C4-2B (cell line): Measurements from ENCODE around the gene LYST.

ENCODE experiments used
- H3K27ac ChIP-seq: fragments of 450-650 bp; 2 replicates; pipeline ENCODE4 v1.5.1; 2017
- ZFX ChIP-seq: fragments of 450-650 bp; IDR thresholded peaks from 2 replicates; pipeline ENCODE4 v1.6.1; 2017
- TF ChIP-seq, protein P1 (sequence below): fragments of 450-650 bp; conservative IDR thresholded peaks from 2 replicates; pipeline ENCODE4 v1.5.1; 2017; ENCODE audit warnings: mild to moderate bottlenecking

LYST gene

DNA sequence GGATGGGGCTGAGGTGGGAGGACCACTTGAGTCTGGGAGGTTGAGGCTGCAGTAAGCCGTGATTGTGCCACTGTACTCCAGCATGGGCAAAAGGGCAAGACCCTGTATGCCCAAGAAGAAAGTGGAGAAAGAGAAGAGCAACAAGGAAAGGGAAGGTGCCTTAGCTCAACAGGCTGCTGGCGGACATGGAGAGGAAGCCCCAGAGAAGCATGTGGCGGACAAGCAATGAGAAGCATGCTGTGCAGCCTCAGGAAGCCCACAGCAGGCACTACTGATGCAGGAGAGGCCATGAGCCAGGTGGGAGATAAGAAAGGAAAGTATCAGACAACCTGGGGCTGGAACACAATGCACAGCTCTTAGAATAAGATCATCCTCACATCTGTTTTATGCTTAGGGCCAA, 184.5 kb downstream of the LYST start:
- H3K27ac ChIP-seq: no peak overlapping the region
- TF ChIP-seq, protein P1, sequence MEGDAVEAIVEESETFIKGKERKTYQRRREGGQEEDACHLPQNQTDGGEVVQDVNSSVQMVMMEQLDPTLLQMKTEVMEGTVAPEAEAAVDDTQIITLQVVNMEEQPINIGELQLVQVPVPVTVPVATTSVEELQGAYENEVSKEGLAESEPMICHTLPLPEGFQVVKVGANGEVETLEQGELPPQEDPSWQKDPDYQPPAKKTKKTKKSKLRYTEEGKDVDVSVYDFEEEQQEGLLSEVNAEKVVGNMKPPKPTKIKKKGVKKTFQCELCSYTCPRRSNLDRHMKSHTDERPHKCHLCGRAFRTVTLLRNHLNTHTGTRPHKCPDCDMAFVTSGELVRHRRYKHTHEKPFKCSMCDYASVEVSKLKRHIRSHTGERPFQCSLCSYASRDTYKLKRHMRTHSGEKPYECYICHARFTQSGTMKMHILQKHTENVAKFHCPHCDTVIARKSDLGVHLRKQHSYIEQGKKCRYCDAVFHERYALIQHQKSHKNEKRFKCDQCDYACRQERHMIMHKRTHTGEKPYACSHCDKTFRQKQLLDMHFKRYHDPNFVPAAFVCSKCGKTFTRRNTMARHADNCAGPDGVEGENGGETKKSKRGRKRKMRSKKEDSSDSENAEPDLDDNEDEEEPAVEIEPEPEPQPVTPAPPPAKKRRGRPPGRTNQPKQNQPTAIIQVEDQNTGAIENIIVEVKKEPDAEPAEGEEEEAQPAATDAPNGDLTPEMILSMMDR: no peak
- no peak for TF ChIP-seq ZFX

DNA sequence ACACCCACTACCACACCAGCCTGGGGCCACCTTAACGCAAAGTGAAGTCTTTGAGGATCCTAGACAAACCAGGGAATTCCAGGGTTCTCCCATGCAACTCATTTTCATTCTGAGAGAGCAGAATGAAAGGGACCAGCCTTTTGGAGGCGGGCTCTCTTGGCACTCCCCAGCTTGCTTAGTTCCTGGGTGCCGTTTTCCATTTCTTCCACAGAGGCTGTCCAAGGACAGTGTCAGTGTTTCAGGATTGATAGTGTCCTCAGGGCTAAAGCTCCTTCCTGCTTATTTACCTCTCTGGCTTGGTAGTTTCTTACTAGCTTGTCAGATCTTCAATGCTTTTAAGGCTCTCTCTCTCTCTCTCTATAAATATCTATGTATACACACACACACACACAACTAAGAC, 187.1 kb downstream of the LYST start:
- no peak for TF ChIP-seq ZFX
- TF ChIP-seq, protein P1: no peak
- H3K27ac ChIP-seq: no peak overlapping the region

DNA sequence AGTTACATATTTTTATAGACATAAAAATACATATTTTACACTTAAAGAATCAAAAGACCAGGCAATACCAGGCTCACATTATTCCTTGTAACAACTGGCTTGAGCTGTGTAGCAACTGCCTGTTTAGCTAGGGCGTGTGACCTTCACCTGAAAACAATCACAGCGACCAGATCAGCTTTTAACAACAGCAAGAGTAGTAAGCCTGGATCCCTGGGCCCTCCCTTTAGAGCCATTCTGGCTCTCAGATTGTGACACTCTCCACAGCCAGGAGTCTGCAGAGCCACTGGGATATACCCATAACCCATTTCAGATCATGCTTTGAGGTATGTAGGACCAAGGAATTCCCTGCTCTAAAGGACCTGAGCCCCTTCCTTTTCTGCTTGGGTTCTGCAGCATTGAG, 187.7 kb downstream of the LYST start:
- no peak for TF ChIP-seq ZFX
- TF ChIP-seq, protein P1: no peak
- H3K27ac ChIP-seq: no peak overlapping the region

DNA sequence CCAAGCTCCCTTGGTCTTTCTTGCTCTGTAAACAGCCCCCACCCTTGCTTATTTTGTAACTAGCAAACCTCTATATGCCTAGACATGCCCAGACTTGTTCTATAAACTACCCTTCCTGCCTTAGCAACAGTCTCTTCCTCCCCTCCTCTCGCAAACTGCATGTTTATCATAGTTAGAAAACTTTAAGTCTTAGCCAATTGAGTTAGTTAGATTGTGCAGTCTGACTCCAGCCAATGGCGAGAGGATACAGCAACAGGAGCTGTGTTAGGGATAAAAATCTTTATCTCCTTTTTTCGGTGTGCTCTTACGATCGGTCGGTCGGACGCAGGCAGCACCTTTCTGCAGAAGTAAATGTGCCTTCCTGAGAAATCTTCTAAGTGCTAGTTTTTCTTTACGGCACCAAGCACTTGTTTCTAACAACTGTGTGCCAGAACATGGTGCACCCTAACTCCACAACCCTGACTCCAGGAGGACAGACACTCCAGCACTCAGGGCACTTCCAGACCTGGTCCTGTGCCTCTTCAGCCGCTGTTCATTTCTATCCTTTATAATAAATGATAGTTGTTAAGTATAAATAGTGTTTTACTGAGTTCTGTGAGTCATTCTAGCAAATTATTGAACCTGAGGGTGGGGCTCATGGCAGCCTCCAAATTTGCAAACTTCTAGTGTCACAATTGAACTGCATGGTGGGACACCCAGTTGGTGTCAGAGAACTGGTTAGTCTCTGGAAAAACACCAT, 191.4 kb downstream of the LYST start:
- TF ChIP-seq ZFX: no peak
- TF ChIP-seq, protein P1: no peak
- no peak overlapping the region for H3K27ac ChIP-seq

DNA sequence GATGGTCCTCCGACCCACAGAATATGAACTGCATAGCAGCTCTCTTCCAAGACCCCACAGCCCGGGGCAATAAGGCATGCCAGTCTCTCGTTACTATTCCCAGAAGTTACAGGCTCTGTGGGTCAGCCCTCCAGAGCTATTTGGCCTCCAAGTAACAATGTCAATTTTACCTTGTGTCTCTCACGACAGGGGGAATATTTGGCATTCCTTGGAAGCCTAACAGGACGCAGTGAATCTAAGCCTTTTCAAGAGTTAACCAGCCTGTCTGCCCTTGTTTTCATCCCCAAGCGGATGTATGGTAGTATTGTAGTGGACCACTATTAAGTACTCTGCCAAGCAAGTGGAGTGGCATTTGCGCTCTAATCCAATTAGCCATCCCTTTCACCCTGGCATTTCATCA, 192.7 kb downstream of the LYST start:
- TF ChIP-seq ZFX: no peak
- TF ChIP-seq, protein P1: no peak
- H3K27ac ChIP-seq: no peak overlapping the region

DNA sequence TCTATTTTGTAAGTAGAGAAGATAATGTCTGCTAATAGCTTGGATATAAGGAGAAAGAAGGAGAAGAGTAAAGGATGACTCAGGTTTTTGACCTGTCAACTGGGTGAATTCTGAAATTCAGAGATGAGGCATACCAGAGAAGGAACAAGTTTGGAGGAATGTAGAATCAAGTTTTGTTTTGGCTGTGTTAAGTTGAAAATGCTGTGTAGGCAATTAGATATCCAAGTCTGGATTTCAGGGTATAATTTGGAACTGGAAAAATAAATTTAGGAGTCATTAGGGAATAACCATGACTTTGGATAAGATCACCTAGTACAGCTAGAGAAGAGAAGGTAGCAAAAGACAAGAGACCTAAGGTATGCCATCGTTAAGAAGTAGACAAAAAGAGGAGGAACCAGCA, 194.7 kb downstream of the LYST start:
- TF ChIP-seq, protein P1: no peak
- TF ChIP-seq ZFX: no peak
- no peak overlapping the region for H3K27ac ChIP-seq

DNA sequence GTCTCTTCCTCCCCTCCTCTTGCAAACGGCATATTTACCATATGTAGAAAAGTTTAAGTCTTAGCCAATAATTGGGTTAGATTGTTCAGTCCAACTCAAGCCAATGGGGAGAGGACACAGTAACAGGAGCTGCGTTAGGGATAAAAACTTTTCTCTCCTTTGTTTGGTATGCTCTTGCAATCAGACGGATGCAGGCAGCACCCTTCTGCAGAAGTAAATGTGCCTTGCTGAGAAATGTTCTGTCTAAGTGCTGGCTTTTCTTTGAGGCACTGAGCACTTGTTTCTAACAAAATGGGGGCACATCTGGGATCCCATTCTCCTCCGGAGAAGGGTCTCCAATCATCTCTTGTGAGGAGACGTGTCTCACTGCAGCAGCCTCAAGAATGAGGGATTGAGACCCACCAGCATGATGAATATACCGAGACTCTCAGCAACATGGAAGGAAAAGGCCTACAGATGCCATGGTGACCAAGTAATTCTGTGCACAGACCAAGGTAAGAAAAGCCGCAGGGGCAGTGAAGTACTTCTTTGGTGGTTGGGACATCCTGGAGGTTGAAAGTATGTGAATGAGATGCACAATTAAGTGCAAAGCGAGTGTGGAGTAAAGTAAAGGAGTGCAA, 196.4 kb downstream of the LYST start:
- H3K27ac ChIP-seq: no peak overlapping the region
- TF ChIP-seq ZFX: no peak
- TF ChIP-seq, protein P1: no peak
